ENCODE results near the gene PBX3.

PBX3 gene

GRCh38 chr9:125932746-125933455 is 185.7 kb downstream of the PBX3 start:
- peak overlapping the region; percentile 49 for H3K4me2 ChIP-seq (ENCODE audit: low read length)
- H3K4me1 ChIP-seq (ENCODE audit: control insufficient read depth, insufficient read depth, low read length): peaks cover 15% of the 10 kb centered on the region
- H3K36me3 ChIP-seq (ENCODE audit: insufficient read depth, low read length): peaks cover 13% of the 10 kb centered on the region
- no peak overlapping the region for H3K9ac ChIP-seq (ENCODE audit: low read depth, low read length)
- no peaks in the 10 kb centered on the region for H3K27me3 ChIP-seq (ENCODE audit: control insufficient read depth, insufficient read depth, low read length)
- H3K4me3 ChIP-seq (ENCODE audit: low read length): no peak overlapping the region
- no peaks in the 10 kb centered on the region for H3K9me3 ChIP-seq (replicated peaks; ENCODE audit: low read length)

GRCh38 chr9:125942125-125942524 is 195.0 kb downstream of the PBX3 start:
- Histone ChIP-seq H3K4me1 (ENCODE audit: control insufficient read depth, insufficient read depth, low read length) (no peaks in the 10 kb centered on the region), H3K9ac (ENCODE audit: low read depth, low read length) (no peak overlapping the region), H3K4me2 (ENCODE audit: low read length) (no peak overlapping the region), H3K9me3 (replicated peaks; ENCODE audit: low read length) (no peaks in the 10 kb centered on the region), H3K36me3 (ENCODE audit: insufficient read depth, low read length) (no peaks in the 10 kb centered on the region), H3K4me3 (ENCODE audit: low read length) (no peak overlapping the region), H3K27me3 (ENCODE audit: control insufficient read depth, insufficient read depth, low read length) (no peaks in the 10 kb centered on the region)

GRCh38 chr9:125943831-125944230 is 196.7 kb downstream of the PBX3 start:
- H3K4me1 ChIP-seq (ENCODE audit: control insufficient read depth, insufficient read depth, low read length): no peaks in the 10 kb centered on the region
- H3K4me2 ChIP-seq (ENCODE audit: low read length): no peak overlapping the region
- H3K9me3 ChIP-seq (replicated peaks; ENCODE audit: low read length): no peaks in the 10 kb centered on the region
- H3K4me3 ChIP-seq (ENCODE audit: low read length): no peak overlapping the region
- H3K36me3 ChIP-seq (ENCODE audit: insufficient read depth, low read length): no peaks in the 10 kb centered on the region
- no peak overlapping the region for H3K9ac ChIP-seq (ENCODE audit: low read depth, low read length)
- H3K27me3 ChIP-seq (ENCODE audit: control insufficient read depth, insufficient read depth, low read length): no peaks in the 10 kb centered on the region

GRCh38 chr9:125946397-125946796 is 199.2 kb downstream of the PBX3 start:
- H3K27me3 ChIP-seq (ENCODE audit: control insufficient read depth, insufficient read depth, low read length): no peaks in the 10 kb centered on the region
- H3K4me1 ChIP-seq (ENCODE audit: control insufficient read depth, insufficient read depth, low read length): peaks cover 4% of the 10 kb centered on the region
- no peaks in the 10 kb centered on the region for H3K36me3 ChIP-seq (ENCODE audit: insufficient read depth, low read length)
- no peak overlapping the region for H3K4me3 ChIP-seq (ENCODE audit: low read length)
- no peak overlapping the region for H3K4me2 ChIP-seq (ENCODE audit: low read length)
- H3K9ac ChIP-seq (ENCODE audit: low read depth, low read length): no peak overlapping the region
- H3K9me3 ChIP-seq (replicated peaks; ENCODE audit: low read length): no peaks in the 10 kb centered on the region

GRCh38 chr9:125948887-125949596 is 201.9 kb downstream of the PBX3 start:
- no peak overlapping the region for H3K4me3 ChIP-seq (ENCODE audit: low read length)
- H3K4me2 ChIP-seq (ENCODE audit: low read length): no peak overlapping the region
- peaks cover 4% of the 10 kb centered on the region for H3K4me1 ChIP-seq (ENCODE audit: control insufficient read depth, insufficient read depth, low read length)
- H3K27me3 ChIP-seq (ENCODE audit: control insufficient read depth, insufficient read depth, low read length): no peaks in the 10 kb centered on the region
- H3K9me3 ChIP-seq (replicated peaks; ENCODE audit: low read length): no peaks in the 10 kb centered on the region
- H3K9ac ChIP-seq (ENCODE audit: low read depth, low read length): no peak overlapping the region
- no peaks in the 10 kb centered on the region for H3K36me3 ChIP-seq (ENCODE audit: insufficient read depth, low read length)

GRCh38 chr9:125949703-125950460 is 202.7 kb downstream of the PBX3 start:
- H3K27me3 ChIP-seq (ENCODE audit: control insufficient read depth, insufficient read depth, low read length): no peaks in the 10 kb centered on the region
- no peaks in the 10 kb centered on the region for H3K9me3 ChIP-seq (replicated peaks; ENCODE audit: low read length)
- no peak overlapping the region for H3K4me2 ChIP-seq (ENCODE audit: low read length)
- H3K4me3 ChIP-seq (ENCODE audit: low read length): no peak overlapping the region
- no peak overlapping the region for H3K9ac ChIP-seq (ENCODE audit: low read depth, low read length)
- peaks cover 4% of the 10 kb centered on the region for H3K4me1 ChIP-seq (ENCODE audit: control insufficient read depth, insufficient read depth, low read length)
- H3K36me3 ChIP-seq (ENCODE audit: insufficient read depth, low read length): no peaks in the 10 kb centered on the region

- peaks cover 4% of the 10 kb centered on the region for H3K4me1 ChIP-seq (ENCODE audit: control insufficient read depth, insufficient read depth, low read length)
- H3K9me3 ChIP-seq (replicated peaks; ENCODE audit: low read length): no peaks in the 10 kb centered on the region
- H3K4me2 ChIP-seq (ENCODE audit: low read length): no peak overlapping the region
- no peak overlapping the region for H3K9ac ChIP-seq (ENCODE audit: low read depth, low read length)
- no peak overlapping the region for H3K4me3 ChIP-seq (ENCODE audit: low read length)
- H3K36me3 ChIP-seq (ENCODE audit: insufficient read depth, low read length): no peaks in the 10 kb centered on the region
- H3K27me3 ChIP-seq (ENCODE audit: control insufficient read depth, insufficient read depth, low read length): no peaks in the 10 kb centered on the region
Observed at GRCh38 chr9:125950880-125951471, 203.8 kb downstream of the PBX3 start.

GRCh38 chr9:125953314-125954019 is 206.3 kb downstream of the PBX3 start:
- peaks cover 4% of the 10 kb centered on the region for H3K4me1 ChIP-seq (ENCODE audit: control insufficient read depth, insufficient read depth, low read length)
- no peaks in the 10 kb centered on the region for H3K27me3 ChIP-seq (ENCODE audit: control insufficient read depth, insufficient read depth, low read length)
- no peaks in the 10 kb centered on the region for H3K9me3 ChIP-seq (replicated peaks; ENCODE audit: low read length)
- H3K4me2 ChIP-seq (ENCODE audit: low read length): no peak overlapping the region
- no peak overlapping the region for H3K4me3 ChIP-seq (ENCODE audit: low read length)
- peaks cover 4% of the 10 kb centered on the region for H3K36me3 ChIP-seq (ENCODE audit: insufficient read depth, low read length)
- no peak overlapping the region for H3K9ac ChIP-seq (ENCODE audit: low read depth, low read length)

- Histone ChIP-seq H3K27me3 (ENCODE audit: control insufficient read depth, insufficient read depth, low read length) (no peaks in the 10 kb centered on the region), H3K36me3 (ENCODE audit: insufficient read depth, low read length) (peaks cover 4% of the 10 kb centered on the region), H3K9me3 (replicated peaks; ENCODE audit: low read length) (no peaks in the 10 kb centered on the region), H3K9ac (ENCODE audit: low read depth, low read length) (no peak overlapping the region), H3K4me1 (ENCODE audit: control insufficient read depth, insufficient read depth, low read length) (peaks cover 3% of the 10 kb centered on the region), H3K4me2 (ENCODE audit: low read length) (no peak overlapping the region), H3K4me3 (ENCODE audit: low read length) (no peak overlapping the region)
Observed at GRCh38 chr9:125956102-125956501, 208.9 kb downstream of the PBX3 start.

- Histone ChIP-seq H3K27me3 (ENCODE audit: control insufficient read depth, insufficient read depth, low read length) (no peaks in the 10 kb centered on the region), H3K4me1 (ENCODE audit: control insufficient read depth, insufficient read depth, low read length) (peaks cover 3% of the 10 kb centered on the region), H3K9me3 (replicated peaks; ENCODE audit: low read length) (no peaks in the 10 kb centered on the region), H3K36me3 (ENCODE audit: insufficient read depth, low read length) (peaks cover 7% of the 10 kb centered on the region), H3K9ac (ENCODE audit: low read depth, low read length) (no peak overlapping the region), H3K4me3 (ENCODE audit: low read length) (no peak overlapping the region), H3K4me2 (ENCODE audit: low read length) (no peak overlapping the region)
Observed at GRCh38 chr9:125959315-125959714, 212.1 kb downstream of the PBX3 start.
